B cell (primary cell): ENCODE results near the gene ZNF750.

ENCODE experiments used
- CTCF ChIP-seq: fragments of 200-600 bp; IDR thresholded peaks from one replicate; pipeline ENCODE4 v1.8.0; 2022; ENCODE audit warnings: antibody characterized with exemption, mild to moderate bottlenecking
- EZH2 ChIP-seq: IDR thresholded peaks from 2 replicates; pipeline ENCODE4 v1.6.1; 2012; ENCODE audit warnings: borderline replicate concordance, low read depth, mild to moderate bottlenecking, moderate library complexity, low read length; ENCODE audit not compliant: insufficient read depth, poor library complexity, severe bottlenecking

- no peak for TF ChIP-seq CTCF
- TF ChIP-seq EZH2 = no peak
Measured at GRCh38 chr17:82814834-82815233, 25.0 kb downstream of the ZNF750 start.
